Measurements from ENCODE around the gene CCDC187.

- TF ChIP-seq POLR2A (IDR thresholded peaks at IDR 0.05) (no peak), CTCF (IDR thresholded peaks at IDR 0.05) (no peak)
Observed at GRCh38 chr9:136201609-136202453, 102.1 kb downstream of the CCDC187 start.

Measured in uterus (tissue), 2 donors.